Measurements from ENCODE around the gene IL21R. TPM values are rescaled to one million over a fixed set of nuclear protein-coding genes. Genes with fewer than 3 reads are reported as not detected.
A peak's percentile ranks its signal among the peaks of the same experiment; 100 is the strongest.

Gene IL21R
- total and polyA plus RNA-seq, 9 of the 15 experiments (the other 6 are each of a cell fraction or from before 2014, with no cell fraction given), result 0.04 to 0.34 (median 0.18) TPM; not detected in 1

- H3K27ac ChIP-seq (ENCODE audit: extremely low read depth, low read depth, low read length), result no peak overlapping the region
- no peaks in the 10 kb centered on the region; the same call in 1 of the 2 replicates for H3K9me3 ChIP-seq (replicated peaks; ENCODE audit: control insufficient read depth, insufficient read depth, low read depth, low read length)
- no peak for TF ChIP-seq ZNF717 (CRISPR knock-in tag; IDR thresholded peaks at IDR 0.05)
- no peak for TF ChIP-seq E4F1 (CRISPR knock-in tag; IDR thresholded peaks at IDR 0.05; ENCODE audit: borderline replicate concordance)
- no peak for TF ChIP-seq E2F8 (IDR thresholded peaks at IDR 0.05; ENCODE audit: low read depth, partially characterized antibody)
- H4K20me1 ChIP-seq (replicated peaks; ENCODE audit: control insufficient read depth, insufficient read depth, low read length), result no peaks in the 10 kb centered on the region
- FAIRE-seq (no peak), ATAC-seq (no peak), DNase-seq (ENCODE audit: extremely low read depth in 1 of 4, low spot score in 3 of 4) (no peak)
- POLR2A ChIA-PET, result interaction anchor here (1.0 to 1.8 kb wide), 2 partner anchors 9 to 20 kb away, joined by 3 to 7 read pairs; no protein-coding TSS in a partner anchor
- WGBS (ENCODE audit: insufficient coverage, low coverage, missing lambda C conversion rate), result 2% methylated on average over 5 of the region's 5 CpGs
- H3K9ac ChIP-seq (ENCODE audit: insufficient read depth in 1 of 2, low read depth in 2 of 2, low read length in 2 of 2), result no peak overlapping the region
- H3K27me3 ChIP-seq (ENCODE audit: control insufficient read depth in 2 of 2, insufficient read depth in 2 of 2, low read length in 2 of 2), result peaks cover 0 to 6% of the 10 kb centered on the region in 2 experiments; a peak in 1 of 5 replicates
- peaks cover 5 to 7% of the 10 kb centered on the region in 2 experiments; a peak in 4 of 5 replicates for H3K4me1 ChIP-seq (replicated peaks in 1 of 2; ENCODE audit: control insufficient read depth in 2 of 2, insufficient read depth in 2 of 2, low read length in 2 of 2)
- intact Hi-C loops (cut with micrococcal nuclease) (no loop called here), in situ Hi-C loops (cut with MboI) (no loop called here)
- H3K4me3 ChIP-seq, result peak overlapping the region; percentile 2; the same call in 1 of the 2 replicates
- H3K79me2 ChIP-seq (ENCODE audit: control insufficient read depth, insufficient read depth, low read length), result no peaks in the 10 kb centered on the region
- no peaks in the 10 kb centered on the region for H3K36me3 ChIP-seq (ENCODE audit: control insufficient read depth, insufficient read depth, low read length)
- H3K9me1 ChIP-seq (ENCODE audit: control insufficient read depth, insufficient read depth, low read length), result no peaks in the 10 kb centered on the region
- no peak overlapping the region for H3K4me2 ChIP-seq (ENCODE audit: insufficient read depth, low read length)
- no TSS peak for BruUV-seq (replicated peaks)
- CTCF ChIA-PET (ENCODE audit: low intra/inter-chr PET ratio), result no interaction called here
- H2AFZ ChIP-seq (ENCODE audit: low read depth, low read length), result no peak overlapping the region
These were observed 25.6 kb downstream of the IL21R start for GRCh38 chr16:27427538-27427937.
